Superior temporal gyrus (tissue), 1 donor: ENCODE data around the gene S100A1.
"Not testable (repeated sequence)": the region's sequence is repeated elsewhere in the genome, so short reads cannot be mapped to it uniquely, and the experiment has no call there.

ENCODE experiments used
- DNase-seq: peaks from one replicate; pipeline ENCODE4 v3.0.0-alpha.2; 2016; ENCODE audit errors: extremely low spot score

The S100A1 gene

GRCh38 chr1:153627715-153628626 lies at the start of gene S100A1:
Gene S100A1 (plus strand): TSS chr1:153628434. CDS start chr1:153630522, 2,088 bp downstream.
- DNase-seq, result peak; percentile 76

GRCh38 chr1:153578490-153578889 lies 49.7 kb upstream of the S100A1 start:
- DNase-seq, result no peak

DNA sequence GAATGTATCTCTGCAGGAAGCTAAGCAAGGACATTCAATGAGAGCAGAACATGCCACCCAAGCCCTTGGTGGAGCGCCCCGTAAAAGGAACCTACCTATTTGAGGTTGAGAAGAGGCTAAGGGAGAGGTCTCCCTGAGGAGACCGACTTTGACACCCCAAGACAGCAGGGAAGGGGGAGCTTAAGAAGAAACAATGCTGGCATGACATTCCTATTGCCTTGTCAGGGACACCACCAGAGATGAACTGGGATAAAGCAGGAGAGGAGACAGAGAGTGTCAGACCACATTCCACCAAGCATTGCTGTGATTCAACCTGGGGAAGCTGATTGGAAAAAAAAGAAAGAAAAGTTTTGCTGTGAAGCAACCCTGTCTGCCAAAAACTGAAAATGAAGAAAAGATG lies 49.3 kb upstream of the S100A1 start:
- DNase-seq, result no peak

GRCh38 chr1:153582836-153583235 lies 45.4 kb upstream of the S100A1 start:
- not testable (repeated sequence) for DNase-seq

- DNase-seq, result not testable (repeated sequence)
Observed at GRCh38 chr1:153583514-153583913, 44.7 kb upstream of the S100A1 start.

DNA sequence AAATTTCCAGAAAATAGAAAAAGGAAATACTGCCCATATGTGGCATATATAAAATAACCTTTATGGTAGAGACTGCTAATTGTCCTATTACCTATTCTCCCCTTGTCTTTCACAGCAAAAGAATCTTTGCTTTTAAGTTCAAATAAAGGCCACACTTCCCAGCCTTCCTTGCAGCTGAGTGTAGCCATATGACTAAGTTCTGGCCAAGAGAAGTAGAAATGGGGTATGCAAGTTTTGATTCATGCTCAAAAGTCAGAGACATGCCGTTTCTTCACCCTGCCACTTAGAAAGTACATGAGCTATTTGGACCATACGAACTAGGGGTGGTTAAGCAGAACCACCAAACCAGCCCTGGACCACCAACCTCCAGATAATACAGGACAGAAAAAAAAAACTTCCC lies 44.3 kb upstream of the S100A1 start:
- no peak for DNase-seq

DNA sequence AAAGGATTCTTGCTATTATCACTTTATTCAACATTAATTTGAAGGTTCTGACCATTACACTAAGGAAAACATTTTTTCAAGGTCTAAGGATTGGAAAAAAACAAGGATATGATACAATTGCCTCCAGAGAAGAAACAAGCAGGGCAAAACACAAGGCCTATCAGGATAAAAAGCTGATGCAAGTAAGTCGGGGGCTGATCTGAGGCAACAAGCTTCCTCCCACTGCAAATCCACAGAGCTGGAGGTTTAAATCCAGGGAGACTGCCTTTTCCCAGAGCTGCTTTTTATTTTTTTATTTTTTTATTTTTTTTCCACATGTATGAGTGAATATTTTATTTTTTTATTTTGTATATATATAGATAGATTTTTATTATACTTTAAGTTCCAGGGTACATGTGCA lies 43.2 kb upstream of the S100A1 start:
- DNase-seq, result no peak

GRCh38 chr1:153586347-153586746 lies 41.9 kb upstream of the S100A1 start:
- DNase-seq, result no peak

- no peak for DNase-seq
Observed at GRCh38 chr1:153587314-153587713, 40.9 kb upstream of the S100A1 start.

DNA sequence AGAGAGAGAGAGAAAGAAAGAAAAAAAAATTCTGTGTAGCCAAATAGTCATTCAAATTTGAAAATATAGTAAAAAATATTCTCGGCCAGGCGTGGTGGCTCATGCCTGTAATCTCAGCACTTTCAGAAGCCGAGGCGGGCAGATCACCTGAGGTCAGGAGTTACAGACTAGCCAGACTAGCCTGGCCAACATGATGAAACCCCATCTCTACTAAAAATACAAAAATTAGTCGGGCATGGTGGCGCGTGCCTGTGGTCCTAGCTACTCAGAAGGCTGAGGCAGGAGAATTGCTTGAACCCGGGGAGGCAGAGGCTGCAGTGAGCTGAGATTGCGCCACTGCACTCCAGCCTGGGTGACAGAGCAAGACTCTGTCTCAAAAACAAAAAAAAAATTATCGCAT lies 40.2 kb upstream of the S100A1 start:
- DNase-seq, result not testable (repeated sequence)

GRCh38 chr1:153588482-153588881 lies 39.8 kb upstream of the S100A1 start:
- DNase-seq, result no peak

GRCh38 chr1:153592748-153593147 lies 35.5 kb upstream of the S100A1 start:
- peak; percentile 35 for DNase-seq

- no peak for DNase-seq
Observed at GRCh38 chr1:153597206-153597605, 31.0 kb upstream of the S100A1 start.

DNA sequence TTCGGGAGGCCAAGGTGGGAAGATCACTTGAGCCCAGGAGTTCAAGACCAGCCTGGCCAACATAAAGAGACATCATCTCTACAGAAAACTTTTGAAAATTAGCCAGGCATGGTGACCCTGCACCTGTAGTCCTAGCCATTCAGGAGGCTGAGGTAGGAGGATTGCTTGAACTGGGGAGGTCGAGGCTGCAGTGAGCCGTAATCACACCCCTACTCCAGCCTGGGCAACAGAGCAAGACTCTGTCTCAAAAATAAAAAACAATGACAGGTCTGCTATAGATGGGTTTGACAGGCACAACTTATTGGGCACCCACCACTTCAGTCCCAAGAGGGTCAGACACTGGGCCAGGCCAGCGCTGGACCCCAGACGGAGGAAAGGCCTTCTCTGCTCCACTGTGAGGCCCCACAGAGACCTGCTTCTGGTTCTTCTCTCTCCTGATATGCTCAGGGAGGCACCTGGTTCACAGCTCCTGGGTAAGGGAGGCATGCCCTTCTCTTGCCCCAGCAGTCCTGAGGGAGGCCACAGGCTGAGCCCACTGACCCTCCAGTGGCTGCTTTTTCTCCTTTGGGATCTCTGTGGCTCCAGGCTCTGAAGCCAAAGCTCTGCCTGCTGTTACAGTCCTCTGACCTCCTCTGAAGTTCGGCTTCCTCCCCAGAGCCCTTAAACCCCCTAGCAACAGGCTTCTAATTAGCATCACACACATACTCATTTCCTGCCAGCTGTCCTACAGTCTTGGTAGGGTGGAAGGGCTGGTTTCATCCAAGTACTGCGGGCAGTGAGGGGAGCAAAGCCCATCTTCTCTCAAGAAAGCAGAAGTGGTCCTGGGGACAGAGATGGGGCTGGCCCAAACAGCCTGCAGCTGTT lies 29.7 kb upstream of the S100A1 start:
- no peak for DNase-seq

DNA sequence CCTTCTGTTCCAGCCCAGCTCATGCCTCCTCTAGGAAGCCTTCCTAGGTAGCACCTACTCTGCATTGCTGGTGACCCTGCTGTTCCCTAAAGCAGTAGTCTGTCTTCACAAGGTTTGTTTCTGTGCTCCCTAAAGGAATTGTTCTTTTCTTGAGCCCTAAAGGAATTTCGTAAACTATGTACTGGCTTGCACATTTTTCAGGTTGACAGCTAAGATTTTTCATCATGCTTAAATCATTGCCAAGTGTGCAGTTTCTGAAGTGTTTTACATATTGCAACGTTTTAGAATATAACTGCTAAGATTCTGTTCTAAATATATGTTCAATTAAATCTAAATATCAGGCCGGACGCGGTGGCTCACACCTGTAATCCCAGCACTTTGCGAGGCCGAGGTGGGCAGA lies 28.4 kb upstream of the S100A1 start:
- DNase-seq, result no peak

- DNase-seq, result no peak
Observed at GRCh38 chr1:153602749-153603148, 25.5 kb upstream of the S100A1 start.

DNA sequence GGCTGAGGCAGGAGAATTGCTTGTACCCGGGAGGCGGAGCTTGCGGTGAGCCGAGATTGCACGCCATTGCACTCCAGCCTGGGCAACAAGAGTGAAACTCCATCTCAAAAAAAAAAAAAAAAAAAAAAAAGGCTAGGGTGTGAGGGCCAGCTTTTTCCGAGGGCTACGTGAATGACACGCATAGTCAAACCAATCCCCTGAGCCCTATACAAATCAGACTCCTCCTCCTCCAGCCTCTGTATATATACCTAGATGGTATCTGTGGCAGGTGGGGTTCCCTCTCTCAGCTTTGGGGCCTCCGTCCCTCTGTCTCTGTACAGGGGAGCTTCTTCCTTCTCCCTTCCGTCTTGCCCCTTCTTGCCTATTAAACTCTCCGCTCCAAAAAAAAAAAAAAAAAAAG lies 22.0 kb upstream of the S100A1 start:
- no peak for DNase-seq

DNA sequence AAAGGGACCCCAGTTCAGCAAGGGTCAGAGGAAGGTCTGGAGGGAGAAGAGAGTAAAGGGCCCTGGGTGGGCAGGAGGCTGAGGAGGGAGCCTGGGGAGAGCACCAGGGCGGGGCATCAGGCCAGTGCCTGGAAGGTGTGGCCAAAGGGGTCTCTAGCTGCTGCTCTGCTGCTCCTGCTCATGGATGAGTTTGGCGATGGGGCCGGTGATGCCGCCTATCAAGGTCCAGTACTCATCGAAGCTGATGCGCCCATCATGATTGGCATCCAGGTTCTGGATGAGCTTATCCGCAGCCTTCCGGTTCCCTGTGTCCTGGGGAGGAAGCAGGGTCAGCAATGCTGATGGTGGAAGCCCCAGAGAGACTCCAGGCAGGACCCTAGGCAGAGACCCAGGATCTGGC lies 20.9 kb upstream of the S100A1 start:
- no peak for DNase-seq

GRCh38 chr1:153608089-153608682 lies 20.0 kb upstream of the S100A1 start:
- no peak for DNase-seq

- peak; percentile 68 for DNase-seq
Observed at GRCh38 chr1:153608742-153609584, 19.3 kb upstream of the S100A1 start.

GRCh38 chr1:153609585-153609907 lies 18.7 kb upstream of the S100A1 start:
- DNase-seq, result no peak
